ENCODE measurements around the gene PSME3IP1.
A peak's percentile ranks its signal among the peaks of the same experiment; 100 is the strongest.
"Not testable (repeated sequence)": the region's sequence is repeated elsewhere in the genome, so short reads cannot be mapped to it uniquely, and the experiment has no call there.

The PSME3IP1 gene, protein sequence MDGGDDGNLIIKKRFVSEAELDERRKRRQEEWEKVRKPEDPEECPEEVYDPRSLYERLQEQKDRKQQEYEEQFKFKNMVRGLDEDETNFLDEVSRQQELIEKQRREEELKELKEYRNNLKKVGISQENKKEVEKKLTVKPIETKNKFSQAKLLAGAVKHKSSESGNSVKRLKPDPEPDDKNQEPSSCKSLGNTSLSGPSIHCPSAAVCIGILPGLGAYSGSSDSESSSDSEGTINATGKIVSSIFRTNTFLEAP

DNA sequence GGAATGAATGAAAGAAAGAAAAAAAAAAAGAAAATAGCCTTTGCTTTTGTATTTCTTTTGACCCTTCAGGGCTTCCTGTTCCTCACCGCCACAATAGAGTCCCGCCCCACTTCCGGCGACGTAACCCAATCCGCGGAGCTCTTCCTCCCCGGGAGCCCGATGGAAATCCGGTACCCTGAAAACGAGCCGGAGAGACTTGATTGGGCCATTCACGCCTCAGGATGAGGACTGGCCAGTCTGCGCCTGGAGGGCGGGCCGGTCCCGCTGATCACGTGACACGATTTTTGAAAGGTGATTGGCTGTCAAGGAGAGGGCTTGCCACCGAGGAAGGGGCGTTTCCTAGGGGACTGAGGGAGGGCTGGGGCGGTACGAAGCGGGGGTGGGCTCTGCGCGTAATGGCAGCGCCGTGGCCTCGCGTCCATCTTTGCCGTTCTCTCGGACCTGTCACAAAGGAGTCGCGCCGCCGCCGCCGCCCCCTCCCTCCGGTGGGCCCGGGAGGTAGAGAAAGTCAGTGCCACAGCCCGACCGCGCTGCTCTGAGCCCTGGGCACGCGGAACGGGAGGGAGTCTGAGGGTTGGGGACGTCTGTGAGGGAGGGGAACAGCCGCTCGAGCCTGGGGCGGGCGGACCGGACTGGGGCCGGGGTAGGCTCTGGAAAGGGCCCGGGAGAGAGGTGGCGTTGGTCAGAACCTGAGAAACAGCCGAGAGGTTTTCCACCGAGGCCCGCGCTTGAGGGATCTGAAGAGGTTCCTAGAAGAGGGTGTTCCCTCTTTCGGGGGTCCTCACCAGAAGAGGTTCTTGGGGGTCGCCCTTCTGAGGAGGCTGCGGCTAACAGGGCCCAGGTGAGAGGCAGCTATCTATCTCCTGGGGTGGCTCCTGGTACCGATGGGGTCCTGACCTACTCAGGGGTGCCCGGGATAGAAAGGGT is at the start of gene PSME3IP1, which contains the start of gene RSPRY1:
TSS of gene PSME3IP1 (minus strand) at position 95 of the 927 bp plus-strand sequence. CDS start 12,185 bp downstream, outside the sequence.
TSS of gene RSPRY1 (plus strand) at position 385 of the 927 bp plus-strand sequence. CDS start 18,330 bp downstream, outside the sequence.
- DNase-seq = peak; percentile 94

DNA sequence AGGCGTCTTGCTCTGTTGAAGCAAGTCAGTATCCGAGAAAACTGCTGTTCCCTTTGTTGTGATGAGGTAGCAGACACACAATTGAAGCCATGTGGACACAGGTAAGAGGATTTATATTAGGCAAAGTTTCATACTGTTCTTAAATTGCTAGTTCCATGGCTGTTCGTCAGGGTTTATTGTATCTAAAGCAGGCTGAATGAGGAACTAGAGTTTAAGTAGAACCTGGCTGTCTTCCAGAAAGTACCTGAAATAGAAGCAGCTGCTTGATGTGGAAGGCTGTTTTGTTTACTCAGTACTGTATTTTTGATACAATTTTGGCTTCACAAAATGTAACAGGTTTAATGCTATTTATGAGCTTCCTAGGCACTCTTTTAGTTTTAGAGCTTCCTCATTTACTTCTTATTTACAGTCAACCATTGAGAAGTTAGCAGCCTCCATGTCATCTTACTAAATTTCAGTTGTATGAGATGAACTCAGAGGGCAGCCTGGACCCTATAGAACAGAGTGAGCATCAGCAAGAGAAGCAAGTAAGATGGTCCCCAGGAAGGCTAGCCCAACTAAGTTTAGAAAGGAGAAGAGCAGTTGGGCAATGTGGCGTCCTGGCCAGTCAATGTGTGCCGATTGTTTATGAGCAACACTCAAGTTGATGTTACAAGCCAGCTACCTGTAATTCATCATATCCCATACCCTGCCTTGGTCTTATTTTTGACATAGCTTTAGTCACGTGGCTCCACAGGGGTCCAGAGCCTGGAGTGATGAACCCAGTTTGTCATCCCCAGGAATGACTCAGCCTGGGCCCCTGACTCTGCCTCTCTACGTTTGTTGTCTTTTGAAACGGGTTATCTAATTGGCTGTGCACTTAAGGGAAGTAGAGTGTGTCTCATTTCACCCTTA is 49.5 kb upstream of the PSME3IP1 start:
- DNase-seq = peak; percentile 49

DNA sequence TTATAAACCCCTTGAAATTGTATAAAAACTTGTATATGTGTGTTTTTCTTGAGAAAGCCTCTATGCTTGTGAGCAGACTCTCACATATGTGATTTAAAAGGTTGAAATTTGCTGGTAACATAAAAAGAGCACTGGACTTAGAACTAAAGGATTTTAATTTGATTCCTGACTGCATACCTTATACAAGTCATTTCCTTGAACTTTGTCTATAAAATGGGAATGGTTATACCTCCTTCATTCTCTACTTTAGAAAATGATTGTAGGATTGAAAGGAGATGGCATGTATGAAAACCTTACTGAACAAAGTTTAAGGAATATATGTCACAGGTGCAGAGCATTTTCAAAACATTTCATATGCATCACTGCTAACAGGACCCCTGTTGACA is 48.9 kb upstream of the PSME3IP1 start:
- DNase-seq = no peak

DNA sequence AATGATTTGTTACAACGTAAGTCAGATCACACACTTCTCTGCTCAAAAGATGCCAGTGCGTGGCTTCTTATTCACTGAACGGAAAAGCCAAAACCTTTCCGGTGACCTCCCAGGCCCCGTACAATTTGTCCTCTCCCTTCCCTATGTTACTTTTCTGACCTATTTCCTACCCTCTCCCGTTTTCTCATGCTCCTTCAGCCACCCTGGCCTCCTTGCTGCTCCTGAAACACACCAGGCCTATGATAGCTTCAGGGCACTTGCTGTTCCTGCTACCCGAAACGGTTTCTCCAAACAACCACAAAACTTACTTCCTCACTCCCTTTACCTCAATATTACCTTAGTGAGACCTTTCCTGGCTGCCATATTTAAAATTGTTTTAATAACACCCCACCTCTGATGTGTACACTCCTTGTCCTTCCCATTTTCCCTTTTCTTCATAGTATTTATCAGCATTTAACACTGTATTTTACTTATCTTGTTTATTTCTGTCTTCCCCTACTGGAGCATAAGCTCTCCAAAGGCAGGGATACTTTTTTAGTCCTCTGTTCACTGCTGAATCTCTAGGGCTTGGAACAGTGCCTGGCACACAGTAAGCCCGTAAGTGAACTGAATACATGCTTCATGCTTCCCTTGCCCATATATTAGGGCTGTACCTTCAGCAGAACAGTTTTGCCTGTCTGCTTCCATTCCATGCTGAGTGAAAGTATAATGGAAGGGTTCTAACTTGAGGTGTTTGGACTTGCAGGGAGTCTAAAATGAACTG is 48.3 kb upstream of the PSME3IP1 start:
- DNase-seq = no peak

GRCh38 chr16:57231821-57232350 is 46.0 kb upstream of the PSME3IP1 start:
- no peak for DNase-seq

GRCh38 chr16:57229079-57229478 is 43.2 kb upstream of the PSME3IP1 start:
- no peak for DNase-seq

DNA sequence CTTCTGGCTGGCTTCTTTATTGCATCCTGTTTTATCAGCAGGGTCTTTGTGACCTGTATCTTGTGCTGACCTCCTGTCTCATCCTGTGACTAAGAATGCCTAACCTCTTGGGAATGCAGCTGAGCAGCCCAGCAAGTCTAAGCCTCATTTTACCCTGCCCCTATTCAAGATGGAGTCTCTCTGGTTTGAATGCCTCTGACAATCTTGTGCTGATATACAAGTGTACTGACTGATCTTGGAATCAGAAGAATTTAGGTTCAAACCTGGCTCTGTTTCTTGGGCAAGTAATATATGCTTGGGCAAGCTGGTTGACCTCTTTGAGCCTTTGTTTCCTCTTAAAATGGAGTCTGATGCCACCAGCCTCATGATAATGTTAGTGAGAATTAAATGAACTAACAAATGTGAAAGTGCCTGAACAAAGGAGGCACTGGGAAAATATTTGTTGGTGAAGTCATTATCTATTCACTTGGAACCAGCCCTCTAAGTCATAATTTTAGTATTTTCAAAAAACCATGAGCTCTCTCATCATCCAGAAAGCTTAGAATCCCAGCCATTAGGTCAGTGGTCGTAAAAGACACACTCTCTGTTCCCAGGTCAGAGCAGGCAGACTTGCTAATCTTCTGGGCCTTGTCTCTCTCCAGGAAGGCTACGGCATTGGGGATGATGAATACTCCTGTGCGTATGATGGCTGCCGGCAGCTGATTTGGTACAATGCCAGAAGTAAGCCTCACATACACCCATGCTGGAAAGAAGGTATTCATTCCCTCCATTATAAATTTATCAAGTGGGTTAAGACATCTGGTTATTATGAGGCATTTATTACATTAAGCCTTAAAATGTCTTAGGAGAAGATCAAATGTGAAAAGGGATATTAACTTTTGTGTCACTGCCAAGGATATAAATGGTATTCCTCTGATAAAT is 41.1 kb upstream of the PSME3IP1 start:
- DNase-seq = no peak

- DNase-seq = no peak
These were observed 40.1 kb upstream of the PSME3IP1 start for GRCh38 chr16:57225978-57226377.

DNA sequence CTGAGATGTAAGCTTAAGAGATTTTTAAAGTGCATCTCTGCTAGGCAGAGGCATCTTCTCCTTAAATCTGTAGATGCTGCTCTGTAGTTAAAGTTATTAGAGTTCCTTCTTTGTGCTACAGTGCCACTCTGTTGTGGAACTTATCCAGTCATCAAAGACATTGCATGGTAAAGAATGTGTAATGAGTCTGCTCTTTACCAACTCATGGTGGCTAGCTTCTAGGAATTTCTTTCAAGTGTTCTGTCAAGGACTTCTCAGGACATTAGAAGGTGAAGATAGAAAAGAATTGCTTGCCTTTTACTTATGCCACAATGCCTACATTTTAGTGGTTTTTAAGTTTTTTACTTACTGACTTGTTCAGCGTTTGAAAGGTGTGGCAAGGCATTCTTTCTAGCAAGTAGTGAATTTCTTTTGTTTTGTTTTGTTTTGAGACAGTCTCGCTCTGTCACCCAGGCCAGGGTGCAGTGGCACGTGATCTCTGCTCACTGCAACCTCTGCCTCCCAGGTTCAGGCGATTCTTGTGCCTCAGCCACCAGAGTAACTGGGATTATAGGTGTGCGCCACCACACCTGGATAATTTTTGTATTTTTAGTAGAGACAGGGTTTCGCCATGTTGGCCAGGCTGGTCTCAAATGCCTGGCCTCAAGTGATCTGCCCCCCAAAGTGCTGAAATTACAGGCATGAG is 39.0 kb upstream of the PSME3IP1 start:
- no peak for DNase-seq

- DNase-seq = no peak
These were observed 37.2 kb upstream of the PSME3IP1 start for GRCh38 chr16:57223057-57223456.

DNA sequence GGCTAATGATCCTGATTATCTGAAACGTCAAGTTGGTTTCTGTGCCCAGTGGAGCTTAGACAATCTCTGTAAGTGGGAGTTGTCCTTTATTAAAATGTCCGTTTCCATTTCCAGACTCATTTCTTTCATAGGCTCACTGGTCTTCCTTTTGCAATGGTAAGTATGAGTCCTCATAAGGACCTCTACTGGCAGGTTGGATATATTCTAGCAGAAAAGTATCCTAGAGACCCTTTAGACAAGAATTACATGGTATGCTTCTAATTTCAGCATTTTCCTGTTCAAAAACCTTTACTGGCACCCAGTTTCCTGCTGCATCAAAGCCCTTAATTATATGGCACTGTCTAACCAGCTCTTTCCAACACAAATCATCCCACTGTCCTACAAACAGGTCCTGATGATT is 31.1 kb upstream of the PSME3IP1 start:
- no peak for DNase-seq

GRCh38 chr16:57213462-57213861 is 27.6 kb upstream of the PSME3IP1 start:
- DNase-seq = no peak

- DNase-seq = no peak
These were observed 23.9 kb upstream of the PSME3IP1 start for GRCh38 chr16:57209780-57210179.

- no peak for DNase-seq
These were observed 23.1 kb upstream of the PSME3IP1 start for GRCh38 chr16:57208926-57209325.

DNA sequence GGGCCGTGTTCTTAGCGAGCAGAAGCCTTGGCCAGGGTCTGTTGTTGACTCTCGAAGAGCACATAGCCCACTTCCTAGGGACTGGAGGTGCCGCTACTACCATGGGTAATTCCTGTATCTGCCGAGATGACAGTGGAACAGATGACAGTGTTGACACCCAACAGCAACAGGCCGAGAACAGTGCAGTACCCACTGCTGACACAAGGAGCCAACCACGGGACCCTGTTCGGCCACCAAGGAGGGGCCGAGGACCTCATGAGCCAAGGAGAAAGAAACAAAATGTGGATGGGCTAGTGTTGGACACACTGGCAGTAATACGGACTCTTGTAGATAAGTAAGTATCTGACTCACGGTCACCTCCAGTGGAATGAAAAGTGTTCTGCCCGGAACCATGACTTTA is 18.8 kb upstream of the PSME3IP1 start:
- no peak for DNase-seq

GRCh38 chr16:57203451-57203850 is 17.6 kb upstream of the PSME3IP1 start:
- no peak for DNase-seq

- no peak for DNase-seq
These were observed 16.5 kb upstream of the PSME3IP1 start for GRCh38 chr16:57202095-57202886.

DNA sequence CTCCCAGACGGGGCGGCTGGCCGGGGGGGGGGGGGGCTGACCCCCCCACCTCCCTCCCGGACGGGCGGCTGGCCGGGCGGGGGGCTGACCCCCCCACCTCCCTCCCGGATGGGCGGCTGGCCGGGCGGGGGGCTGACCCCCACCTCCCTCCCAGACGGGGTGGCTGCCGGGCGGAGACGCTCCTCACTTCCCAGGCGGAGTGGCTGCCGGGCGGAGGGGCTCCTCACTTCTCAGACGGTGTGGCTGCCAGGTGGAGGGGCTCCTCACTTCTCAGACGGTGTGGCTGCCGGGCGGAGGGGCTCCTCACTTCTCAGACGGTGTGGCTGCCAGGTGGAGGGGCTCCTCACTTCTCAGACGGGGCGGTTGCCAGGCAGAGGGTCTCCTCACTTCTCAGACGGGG is 15.1 kb upstream of the PSME3IP1 start:
- DNase-seq = not testable (repeated sequence)

DNA sequence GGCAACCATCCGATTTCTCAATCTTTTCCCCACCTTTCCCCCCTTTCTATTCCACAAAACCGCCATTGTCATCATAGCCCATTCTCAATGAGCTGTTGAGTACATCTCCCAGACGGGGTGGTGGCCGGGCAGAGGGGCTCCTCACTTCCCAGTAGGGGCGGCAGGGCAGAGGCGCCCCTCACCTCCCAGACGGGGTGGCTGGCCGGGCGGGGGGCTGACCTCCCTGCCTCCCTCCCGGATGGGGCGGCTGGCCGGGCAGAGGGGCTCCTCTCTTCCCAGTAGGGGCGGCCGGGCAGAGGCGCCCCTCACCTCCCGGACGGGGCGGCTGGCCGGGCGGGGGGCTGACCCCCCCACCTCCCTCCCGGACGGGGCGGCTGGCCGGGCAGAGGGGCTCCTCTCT is 14.5 kb upstream of the PSME3IP1 start:
- DNase-seq = not testable (repeated sequence)
